Testis (tissue), 2 donors: ENCODE results near the gene SH3RF2.

Source experiments
- POLR2A ChIP-seq: fragments of 450-650 bp; IDR thresholded peaks from one replicate; pipeline ENCODE4 v1.6.1; 2017; ENCODE audit warnings: antibody characterized with exemption, mild to moderate bottlenecking, moderate library complexity
- TF ChIP-seq, protein P1 (sequence below), 3 experiments: fragments of 450-650 bp in 2 of 3; fragments of 200-600 bp in 1 of 3; sonication (generic) in 1 of 3; IDR thresholded peaks; one replicate each; pipeline ENCODE4 v1.5.1; 2016 to 2019; ENCODE audit warnings: antibody characterized with exemption in 3 of 3, mild to moderate bottlenecking in 2 of 3, moderate library complexity in 1 of 3

DNA sequence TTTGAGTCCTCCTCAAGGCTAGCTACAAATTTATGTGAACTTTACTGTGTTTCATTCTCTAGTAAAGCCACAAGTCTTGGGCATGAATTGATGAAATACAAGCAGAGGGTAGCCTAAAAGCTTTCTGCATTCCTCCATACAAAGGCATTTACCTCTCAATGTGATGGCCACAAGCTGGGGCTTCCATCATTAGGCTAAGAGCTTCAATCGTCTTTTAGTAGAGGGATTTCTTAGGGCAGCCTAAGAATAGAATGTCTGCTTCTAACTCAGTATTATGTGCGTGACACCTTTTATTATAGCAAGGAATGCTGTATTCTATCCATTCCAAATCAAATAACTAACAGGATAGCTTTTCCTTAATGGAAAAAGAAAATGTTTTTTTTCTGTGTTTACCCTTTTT lies 165.3 kb downstream of the SH3RF2 start:
- TF ChIP-seq, protein P1, sequence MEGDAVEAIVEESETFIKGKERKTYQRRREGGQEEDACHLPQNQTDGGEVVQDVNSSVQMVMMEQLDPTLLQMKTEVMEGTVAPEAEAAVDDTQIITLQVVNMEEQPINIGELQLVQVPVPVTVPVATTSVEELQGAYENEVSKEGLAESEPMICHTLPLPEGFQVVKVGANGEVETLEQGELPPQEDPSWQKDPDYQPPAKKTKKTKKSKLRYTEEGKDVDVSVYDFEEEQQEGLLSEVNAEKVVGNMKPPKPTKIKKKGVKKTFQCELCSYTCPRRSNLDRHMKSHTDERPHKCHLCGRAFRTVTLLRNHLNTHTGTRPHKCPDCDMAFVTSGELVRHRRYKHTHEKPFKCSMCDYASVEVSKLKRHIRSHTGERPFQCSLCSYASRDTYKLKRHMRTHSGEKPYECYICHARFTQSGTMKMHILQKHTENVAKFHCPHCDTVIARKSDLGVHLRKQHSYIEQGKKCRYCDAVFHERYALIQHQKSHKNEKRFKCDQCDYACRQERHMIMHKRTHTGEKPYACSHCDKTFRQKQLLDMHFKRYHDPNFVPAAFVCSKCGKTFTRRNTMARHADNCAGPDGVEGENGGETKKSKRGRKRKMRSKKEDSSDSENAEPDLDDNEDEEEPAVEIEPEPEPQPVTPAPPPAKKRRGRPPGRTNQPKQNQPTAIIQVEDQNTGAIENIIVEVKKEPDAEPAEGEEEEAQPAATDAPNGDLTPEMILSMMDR (IDR thresholded peaks at IDR 0.05) = no peak
- TF ChIP-seq POLR2A = no peak
